PC-3 (cell line): Measurements from ENCODE around the gene GBE1. TPM values are rescaled to one million over a fixed set of nuclear protein-coding genes. Genes with fewer than 3 reads are reported as not detected.

Experiments
- ATAC-seq: fragments of 200-7000 bp; cut with Tn5 transposase; 2 replicates; pipeline ENCODE4 v1.9.1; 2020; ENCODE audit warnings: mild to moderate bottlenecking, moderate library complexity
- BruUV-seq: library from RNA; stranded (reverse); fragments of 400-500 nt; replicated peaks from 2 replicates; lab custom pipeline; 2021; lab: Mats Ljungman, UMichigan
- CTCF ChIA-PET: fragments of 300-600 bp; sonication (Branson Sonifier 250); formaldehyde crosslinking; loops from one replicate; lab custom pipeline; 2022; ENCODE audit warnings: antibody characterized with exemption; lab: Charles Lee
- POLR2A ChIA-PET: fragments of 300-600 bp; sonication (Branson Sonifier 250); formaldehyde crosslinking; loops from one replicate; lab custom pipeline; 2022; ENCODE audit warnings: antibody characterized with exemption; ENCODE audit not compliant: unreplicated experiment; lab: Charles Lee
- DNase-seq: peaks from one replicate; pipeline ENCODE4 v3.0.0-alpha.2; 2015
- H2AFZ ChIP-seq: fragments of 300-600 bp; sonication (generic); 2 replicates; pipeline ENCODE4 v1.6.0; 2016; ENCODE audit warnings: antibody characterized with exemption, low read length
- H3F3A ChIP-seq: fragments of 300-600 bp; sonication (generic); one replicate; pipeline ENCODE4 v1.6.0; 2017; ENCODE audit warnings: antibody characterized with exemption, low read length, control low read depth, mild to moderate bottlenecking; ENCODE audit not compliant: unreplicated experiment
- H3K27ac ChIP-seq: fragments of 300-600 bp; sonication (generic); 2 replicates; pipeline ENCODE4 v1.5.1; 2016; ENCODE audit warnings: mild to moderate bottlenecking, low read length
- H3K27me3 ChIP-seq: fragments of 300-600 bp; sonication (generic); 2 replicates; pipeline ENCODE4 v1.6.1; 2016; ENCODE audit warnings: low read length, mixed read lengths
- H3K36me3 ChIP-seq: fragments of 300-600 bp; sonication (generic); 2 replicates; pipeline ENCODE4 v1.6.1; 2016; ENCODE audit warnings: low read depth, mixed run types, low read length, mixed read lengths
- H3K4me1 ChIP-seq: fragments of 300-600 bp; sonication (generic); 2 replicates; pipeline ENCODE4 v1.5.1; 2016; ENCODE audit warnings: low read length; ENCODE audit not compliant: insufficient read depth
- H3K4me2 ChIP-seq: fragments of 300-600 bp; sonication (generic); 2 replicates; pipeline ENCODE4 v1.6.0; 2016; ENCODE audit warnings: low read length
- H3K4me3 ChIP-seq: fragments of 300-600 bp; sonication (generic); 2 replicates; pipeline ENCODE4 v1.5.1; 2016; ENCODE audit warnings: mild to moderate bottlenecking, low read length, mixed read lengths
- H3K79me2 ChIP-seq: fragments of 300-600 bp; sonication (generic); 2 replicates; pipeline ENCODE4 v1.6.1; 2017; ENCODE audit warnings: low read length, mixed read lengths
- H3K9ac ChIP-seq: fragments of 300-600 bp; sonication (generic); 2 replicates; pipeline ENCODE4 v1.6.0; 2016; ENCODE audit warnings: mild to moderate bottlenecking, low read length
- H3K9me2 ChIP-seq: fragments of 300-600 bp; sonication (generic); replicated peaks from 2 replicates; pipeline ENCODE4 v1.6.1; 2016; ENCODE audit warnings: mixed run types, low read length, mixed read lengths
- H3K9me3 ChIP-seq: fragments of 300-600 bp; sonication (generic); 2 replicates; pipeline ENCODE4 v1.6.1; 2016; ENCODE audit warnings: low read length, mixed read lengths
- H4K20me1 ChIP-seq: fragments of 300-600 bp; sonication (generic); 2 replicates; pipeline ENCODE4 v1.6.1; 2016; ENCODE audit warnings: low read length, mixed read lengths
- EZH2 ChIP-seq: fragments of 300-600 bp; sonication (generic); IDR thresholded peaks from one replicate; pipeline ENCODE4 v1.6.1; 2017; ENCODE audit warnings: antibody characterized with exemption, mild to moderate bottlenecking, low read length; ENCODE audit not compliant: unreplicated experiment
- EZH2phosphoT487 ChIP-seq: fragments of 300-600 bp; sonication (generic); IDR thresholded peaks from 2 replicates; pipeline ENCODE4 v1.6.1; 2018; ENCODE audit warnings: mild to moderate bottlenecking, antibody characterized with exemption, low read length, borderline replicate concordance
- intact Hi-C: fragments of 100-400 bp; cut with micrococcal nuclease; formaldehyde crosslinking; loops from 2 replicates; pipeline ENCODE4 v1.9.0; 2023
- total RNA-seq: library from RNA; depleted of rRNA; stranded (reverse); fragments of >200 nt; gene quantifications from 2 replicates; pipeline ENCODE4 v1.2.3, GENCODE V29; 2014
- TF ChIP-seq, protein P1 (sequence below): fragments of 300-600 bp; sonication (generic); conservative IDR thresholded peaks from 2 replicates; pipeline ENCODE4 v1.5.1; 2017; ENCODE audit warnings: antibody characterized with exemption, low read depth, mild to moderate bottlenecking, low read length

Gene GBE1
- total RNA-seq, 1 experiment from 2014 or later = 57.7 TPM

DNA sequence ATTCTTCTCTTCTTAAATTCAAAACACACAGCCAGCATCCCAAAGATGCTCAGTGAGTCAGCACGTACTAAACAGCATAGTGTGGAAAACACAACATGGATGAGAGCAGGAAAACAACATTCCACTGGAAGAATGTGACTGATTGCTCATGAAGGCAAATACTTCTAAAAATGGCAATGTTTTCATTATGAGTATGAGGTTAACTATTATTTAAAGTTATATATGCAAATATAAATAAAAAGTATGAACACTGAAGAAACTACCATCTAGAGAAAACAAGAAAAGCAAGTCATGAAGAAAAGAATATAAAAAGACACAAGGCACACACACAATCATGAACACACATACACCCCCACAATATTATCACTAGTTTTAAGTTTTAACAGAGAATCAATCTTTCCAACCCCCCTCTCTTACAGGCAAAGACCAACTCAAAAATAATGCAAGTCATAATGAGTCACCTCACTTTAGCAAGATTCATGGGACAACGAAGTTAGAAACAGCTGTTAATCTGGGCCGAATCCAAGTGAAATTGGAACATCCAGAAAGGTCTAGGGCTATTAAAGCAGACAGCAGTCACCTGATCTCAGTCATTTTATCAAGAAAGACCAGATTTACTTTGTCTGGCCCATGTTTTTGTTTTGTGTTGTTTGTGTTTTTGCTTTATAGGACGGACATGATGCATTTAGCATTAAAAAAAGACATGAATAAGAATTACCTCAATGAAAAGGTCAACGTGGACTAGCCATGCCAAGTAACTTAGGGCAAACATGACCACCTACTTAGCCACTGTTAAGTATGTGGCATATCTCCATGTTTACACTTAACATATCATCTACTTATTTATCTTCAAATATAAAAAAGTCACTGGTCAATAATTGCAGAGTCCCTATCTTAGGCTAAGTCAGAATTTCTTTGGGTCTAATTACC lies 18.1 kb downstream of the GBE1 start:
- peak overlapping the region; percentile 26; the same call in 1 of the 2 replicates for H3K9ac ChIP-seq
- H4K20me1 ChIP-seq = no peaks in the 10 kb centered on the region
- peaks cover 27% of the 10 kb centered on the region for H3F3A ChIP-seq
- H3K9me2 ChIP-seq = no peaks in the 10 kb centered on the region
- peaks cover 5% of the 10 kb centered on the region for H3K36me3 ChIP-seq
- BruUV-seq = no TSS peak
- no peak overlapping the region for H2AFZ ChIP-seq
- TF ChIP-seq EZH2phosphoT487 (no peak), EZH2 (no peak)
- TF ChIP-seq, protein P1, sequence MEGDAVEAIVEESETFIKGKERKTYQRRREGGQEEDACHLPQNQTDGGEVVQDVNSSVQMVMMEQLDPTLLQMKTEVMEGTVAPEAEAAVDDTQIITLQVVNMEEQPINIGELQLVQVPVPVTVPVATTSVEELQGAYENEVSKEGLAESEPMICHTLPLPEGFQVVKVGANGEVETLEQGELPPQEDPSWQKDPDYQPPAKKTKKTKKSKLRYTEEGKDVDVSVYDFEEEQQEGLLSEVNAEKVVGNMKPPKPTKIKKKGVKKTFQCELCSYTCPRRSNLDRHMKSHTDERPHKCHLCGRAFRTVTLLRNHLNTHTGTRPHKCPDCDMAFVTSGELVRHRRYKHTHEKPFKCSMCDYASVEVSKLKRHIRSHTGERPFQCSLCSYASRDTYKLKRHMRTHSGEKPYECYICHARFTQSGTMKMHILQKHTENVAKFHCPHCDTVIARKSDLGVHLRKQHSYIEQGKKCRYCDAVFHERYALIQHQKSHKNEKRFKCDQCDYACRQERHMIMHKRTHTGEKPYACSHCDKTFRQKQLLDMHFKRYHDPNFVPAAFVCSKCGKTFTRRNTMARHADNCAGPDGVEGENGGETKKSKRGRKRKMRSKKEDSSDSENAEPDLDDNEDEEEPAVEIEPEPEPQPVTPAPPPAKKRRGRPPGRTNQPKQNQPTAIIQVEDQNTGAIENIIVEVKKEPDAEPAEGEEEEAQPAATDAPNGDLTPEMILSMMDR = no peak
- POLR2A ChIA-PET = no interaction called here
- H3K9me3 ChIP-seq = no peaks in the 10 kb centered on the region
- H3K4me2 ChIP-seq = peak overlapping the region; percentile 66
- H3K4me1 ChIP-seq = peaks cover 43% of the 10 kb centered on the region
- DNase-seq (peak; percentile 96), ATAC-seq (peak; percentile 77)
- intact Hi-C loops = loop anchor here (1.0 to 10.0 kb wide), 6 partner anchors 17 to 731 kb away; partner anchors contain the start of gene GBE1
- no peaks in the 10 kb centered on the region for H3K27me3 ChIP-seq
- peak overlapping the region; percentile 83 for H3K27ac ChIP-seq
- CTCF ChIA-PET = no interaction called here
- peaks cover 70% of the 10 kb centered on the region for H3K79me2 ChIP-seq
- H3K4me3 ChIP-seq = peak overlapping the region; percentile 31

DNA sequence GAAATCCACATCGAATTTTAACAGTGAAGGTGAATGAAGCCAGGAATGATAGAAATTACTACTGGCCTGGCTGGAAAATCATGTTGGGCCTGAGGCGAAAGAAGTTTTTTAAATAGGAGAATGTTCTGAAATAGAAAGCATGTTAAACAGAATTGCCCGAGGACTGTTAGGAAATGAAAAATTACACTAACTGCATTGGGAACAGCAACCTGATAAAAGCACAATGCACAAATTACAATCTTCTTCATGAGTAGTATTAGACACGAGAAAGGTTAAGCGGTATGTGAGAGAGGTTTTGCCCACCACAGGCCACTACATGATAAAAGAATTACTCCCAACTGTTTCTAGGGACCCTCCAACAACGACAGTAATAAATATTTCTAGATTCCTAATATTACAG lies 18.9 kb downstream of the GBE1 start:
- no peak for TF ChIP-seq EZH2phosphoT487
- TF ChIP-seq, protein P1 = no peak
- no peak for TF ChIP-seq EZH2
- Histone ChIP-seq H2AFZ (no peak overlapping the region), H3K9me2 (no peaks in the 10 kb centered on the region), H3K79me2 (peaks cover 66% of the 10 kb centered on the region), H3K36me3 (peaks cover 6% of the 10 kb centered on the region), H4K20me1 (no peaks in the 10 kb centered on the region), H3K9me3 (no peaks in the 10 kb centered on the region), H3K9ac (peak overlapping the region; percentile 26; the same call in 1 of the 2 replicates), H3K4me2 (peak overlapping the region; percentile 66), H3F3A (peaks cover 27% of the 10 kb centered on the region), H3K4me1 (peaks cover 43% of the 10 kb centered on the region), H3K27ac (peak overlapping the region; percentile 83), H3K4me3 (peak overlapping the region; percentile 31), H3K27me3 (no peaks in the 10 kb centered on the region)
- ChIA-PET CTCF (no interaction called here), POLR2A (no interaction called here)
- ATAC-seq (no peak), DNase-seq (no peak)
- BruUV-seq = TSS peak; percentile 30
- intact Hi-C loops = loop anchor here (5.0 to 10.0 kb wide), 3 partner anchors 75 to 732 kb away; no protein-coding TSS in a partner anchor
